Breast epithelium (tissue), 4 donors: ENCODE measurements around the gene MRPS27. TPM values are rescaled to one million over a fixed set of nuclear protein-coding genes. Genes with fewer than 3 reads are reported as not detected.

Experiments used
- DNase-seq, 2 donors: peaks; one replicate each; pipeline ENCODE4 v3.0.0-alpha.2; 2019; ENCODE audit warnings: low spot score in 2 of 2
- H3K27ac ChIP-seq, 2 donors: fragments of 200-600 bp; sonication (generic) in 1 of 2; one replicate each; pipeline ENCODE4 v1.5.1; 2016 to 2019; ENCODE audit warnings: mild to moderate bottlenecking in 1 of 2
- H3K27me3 ChIP-seq, 2 donors: fragments of 200-600 bp; sonication (generic) in 1 of 2; one replicate each; pipeline versions ENCODE4 v1.5.1 to v1.6.0; 2017 to 2019; ENCODE audit warnings: control low read depth in 1 of 2, mild to moderate bottlenecking in 1 of 2
- H3K36me3 ChIP-seq: fragments of 200-600 bp; one replicate; pipeline ENCODE4 v1.5.1; 2019
- H3K4me1 ChIP-seq, 2 donors: fragments of 200-600 bp; sonication (generic); one replicate each; pipeline ENCODE4 v1.5.1; 2016 to 2019; ENCODE audit warnings: control low read depth in 1 of 2
- H3K4me3 ChIP-seq, 3 donors: fragments of 200-600 bp; sonication (generic); 1 replicate in 2 of 3; 2 replicates in 1 of 3; pipeline ENCODE4 v1.5.1; 2016 to 2019; ENCODE audit warnings: mild to moderate bottlenecking in 3 of 3, moderate library complexity in 2 of 3
- H3K9me3 ChIP-seq, 2 donors: fragments of 200-600 bp; sonication (generic) in 1 of 2; one replicate each; pipeline ENCODE4 v1.5.1; 2016 to 2019; ENCODE audit warnings: control low read depth in 1 of 2
- POLR2A ChIP-seq: fragments of 450-650 bp; IDR thresholded peaks from one replicate; pipeline ENCODE4 v1.6.1; 2016; ENCODE audit warnings: antibody characterized with exemption, mild to moderate bottlenecking, moderate library complexity
- POLR2AphosphoS5 ChIP-seq, 3 donors: sonication (generic); formaldehyde crosslinking; IDR thresholded peaks; one replicate each; pipeline ENCODE4 v1.6.1; 2017; ENCODE audit warnings: antibody characterized with exemption in 3 of 3
- intact Hi-C: fragments of 100-400 bp; cut with DNase I; formaldehyde crosslinking; loops from one replicate; pipeline ENCODE4 v1.15.1; 2023; ENCODE audit warnings: low total_unique reads
- total RNA-seq, 3 donors: library from RNA; depleted of rRNA; stranded (reverse); fragments of >200 nt; gene quantifications; one replicate each; pipeline ENCODE4 v1.1.0, GENCODE V29; 2016
- TF ChIP-seq, protein P1 (sequence below), 3 donors: fragments of 450-650 bp; IDR thresholded peaks; one replicate each; pipeline ENCODE4 v1.5.1; 2016 to 2017; ENCODE audit warnings: antibody characterized with exemption in 3 of 3, mild to moderate bottlenecking in 3 of 3, moderate library complexity in 3 of 3

The MRPS27 gene
- total RNA-seq, 3 donors from 2014 or later, result 47.8 to 71.3 (median 51.8) TPM

DNA sequence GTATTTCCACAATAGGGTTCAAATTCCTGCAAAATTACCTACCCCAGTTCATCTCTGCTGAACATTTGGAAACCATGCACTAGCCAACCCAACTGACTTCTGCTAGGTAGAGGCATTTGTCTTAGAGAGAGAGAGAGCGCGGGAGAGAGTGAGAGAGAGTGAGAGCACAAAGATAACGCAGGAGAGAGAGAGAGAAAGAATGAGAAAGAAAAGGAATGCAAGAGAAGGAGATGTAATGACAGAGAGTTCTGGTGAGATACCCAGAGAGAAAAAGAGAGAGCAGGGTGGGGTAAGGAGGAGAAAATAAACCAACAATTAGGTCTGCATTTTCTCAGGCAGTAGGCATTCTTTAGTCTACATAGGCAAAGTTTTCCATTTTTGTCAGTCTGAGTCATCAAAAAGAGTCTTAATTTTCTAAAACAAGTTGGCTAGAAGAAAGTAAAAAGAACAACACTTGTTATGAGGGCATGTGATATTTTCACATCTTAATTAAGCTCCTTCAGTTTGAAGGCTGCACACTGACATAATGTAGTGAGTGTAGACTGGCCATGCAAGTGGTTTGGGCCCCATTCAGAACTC, 114.5 kb downstream of the MRPS27 start:
- H3K27me3 ChIP-seq, result no peaks in the 10 kb centered on the region
- intact Hi-C loops, result loop anchor here (1.0 to 5.0 kb wide), 2 partner anchors 20 to 377 kb away; no protein-coding TSS in a partner anchor
- TF ChIP-seq, protein P1, sequence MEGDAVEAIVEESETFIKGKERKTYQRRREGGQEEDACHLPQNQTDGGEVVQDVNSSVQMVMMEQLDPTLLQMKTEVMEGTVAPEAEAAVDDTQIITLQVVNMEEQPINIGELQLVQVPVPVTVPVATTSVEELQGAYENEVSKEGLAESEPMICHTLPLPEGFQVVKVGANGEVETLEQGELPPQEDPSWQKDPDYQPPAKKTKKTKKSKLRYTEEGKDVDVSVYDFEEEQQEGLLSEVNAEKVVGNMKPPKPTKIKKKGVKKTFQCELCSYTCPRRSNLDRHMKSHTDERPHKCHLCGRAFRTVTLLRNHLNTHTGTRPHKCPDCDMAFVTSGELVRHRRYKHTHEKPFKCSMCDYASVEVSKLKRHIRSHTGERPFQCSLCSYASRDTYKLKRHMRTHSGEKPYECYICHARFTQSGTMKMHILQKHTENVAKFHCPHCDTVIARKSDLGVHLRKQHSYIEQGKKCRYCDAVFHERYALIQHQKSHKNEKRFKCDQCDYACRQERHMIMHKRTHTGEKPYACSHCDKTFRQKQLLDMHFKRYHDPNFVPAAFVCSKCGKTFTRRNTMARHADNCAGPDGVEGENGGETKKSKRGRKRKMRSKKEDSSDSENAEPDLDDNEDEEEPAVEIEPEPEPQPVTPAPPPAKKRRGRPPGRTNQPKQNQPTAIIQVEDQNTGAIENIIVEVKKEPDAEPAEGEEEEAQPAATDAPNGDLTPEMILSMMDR (IDR thresholded peaks at IDR 0.05), result no peak
- no peak for TF ChIP-seq POLR2A
- no peak for TF ChIP-seq POLR2AphosphoS5 (IDR thresholded peaks at IDR 0.05)

DNA sequence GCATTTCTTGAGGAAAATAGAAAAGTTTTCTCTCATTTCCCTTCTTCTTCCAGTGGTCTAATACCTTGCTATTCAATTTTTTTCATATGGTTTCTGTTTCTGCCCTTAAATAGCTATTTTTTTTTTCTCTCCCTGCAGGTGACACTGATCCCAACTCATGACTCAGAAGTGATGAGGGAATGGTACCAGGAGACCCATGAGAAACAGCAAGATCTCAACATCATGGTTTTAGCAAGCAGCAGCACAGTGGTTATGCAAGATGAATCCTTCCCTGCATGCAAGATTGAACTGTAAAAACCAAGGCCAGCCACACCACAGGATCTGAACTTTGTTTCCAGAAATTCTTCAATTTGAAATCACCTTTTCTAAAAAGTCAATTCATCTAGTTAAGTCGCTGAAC, 115.1 kb downstream of the MRPS27 start:
- TF ChIP-seq, protein P1 (IDR thresholded peaks at IDR 0.05), result no peak
- TF ChIP-seq POLR2AphosphoS5 (IDR thresholded peaks at IDR 0.05) (no peak), POLR2A (no peak)
- intact Hi-C loops, result loop anchor here (5.0 kb wide), 1 partner anchor 377 kb away; no protein-coding TSS in a partner anchor
- H3K27ac ChIP-seq, result no peak overlapping the region
- no peak overlapping the region for H3K4me3 ChIP-seq
- no peaks in the 10 kb centered on the region for H3K36me3 ChIP-seq
- no peaks in the 10 kb centered on the region for H3K27me3 ChIP-seq
- H3K4me1 ChIP-seq, result no peaks in the 10 kb centered on the region
- no peaks in the 10 kb centered on the region for H3K9me3 ChIP-seq
- DNase-seq, result no peak

More for the DNA sequence above, 114.5 kb downstream of the MRPS27 start:
- Histone ChIP-seq H3K36me3 (no peaks in the 10 kb centered on the region), H3K4me3 (no peak overlapping the region), H3K4me1 (peaks cover 0 to 4% of the 10 kb centered on the region in 2 donors), H3K9me3 (no peaks in the 10 kb centered on the region), H3K27ac (no peak overlapping the region)
- DNase-seq, result no peak

DNA sequence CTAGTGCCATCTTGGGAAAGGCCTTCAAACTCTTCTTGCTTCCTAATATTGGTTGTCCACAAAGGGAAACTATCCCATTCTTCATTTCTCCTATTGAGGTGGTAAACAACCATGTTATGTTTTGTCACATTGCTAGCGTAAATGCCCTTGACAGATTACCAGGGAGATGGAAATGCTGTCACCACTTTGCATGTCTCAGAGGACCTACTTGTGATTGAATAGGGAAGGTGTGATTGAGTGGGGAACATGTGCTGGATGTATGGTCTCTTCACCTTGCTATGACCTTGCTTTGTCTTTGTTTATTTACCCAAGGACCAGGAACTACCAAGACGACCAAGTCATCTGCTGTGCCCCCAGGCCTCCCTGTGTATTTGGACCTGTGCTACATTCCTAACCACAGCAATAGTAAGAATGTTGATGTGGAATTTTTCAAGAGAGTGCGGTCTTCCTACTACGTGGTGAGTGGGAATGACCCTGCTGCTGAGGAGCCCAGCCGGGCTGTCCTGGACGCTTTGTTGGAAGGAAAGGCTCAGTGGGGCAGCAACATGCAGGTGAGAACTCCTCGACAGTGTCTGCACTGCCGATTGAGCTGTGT, 116.7 kb downstream of the MRPS27 start:
- no peaks in the 10 kb centered on the region for H3K36me3 ChIP-seq
- peak in 1 of 2 donors; percentile 32 for DNase-seq
- H3K4me1 ChIP-seq, result no peaks in the 10 kb centered on the region
- TF ChIP-seq POLR2AphosphoS5 (IDR thresholded peaks at IDR 0.05), result no peak
- TF ChIP-seq, protein P1 (IDR thresholded peaks at IDR 0.05), result no peak
- H3K4me3 ChIP-seq, result no peak overlapping the region
- H3K27ac ChIP-seq, result no peak overlapping the region
- no peaks in the 10 kb centered on the region for H3K27me3 ChIP-seq
- intact Hi-C loops, result no loop called here
- no peaks in the 10 kb centered on the region for H3K9me3 ChIP-seq

DNA sequence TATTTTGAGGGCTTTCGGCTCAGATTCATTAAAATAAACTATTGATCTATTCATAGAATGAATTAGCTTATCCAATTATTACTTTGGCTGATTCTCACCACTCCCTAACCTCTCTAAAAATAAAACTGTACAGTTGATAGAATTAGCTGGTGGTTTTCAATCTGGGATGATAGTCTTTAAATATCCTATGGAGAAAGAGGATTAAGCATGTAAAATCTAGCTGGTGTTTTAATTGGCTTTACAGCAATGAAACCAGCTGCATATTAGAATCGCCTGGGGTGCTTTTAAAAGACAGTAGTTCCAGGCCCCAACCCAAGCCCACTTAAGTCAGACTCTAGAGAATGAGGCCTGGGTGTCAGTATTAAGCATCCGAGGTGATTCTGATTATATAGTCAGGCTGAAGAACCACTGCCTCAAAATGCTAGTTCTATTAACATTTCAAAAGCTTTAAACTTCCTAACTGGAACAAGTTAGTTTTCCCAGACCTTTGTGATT, 117.7 kb downstream of the MRPS27 start:
- no peaks in the 10 kb centered on the region for H3K27me3 ChIP-seq
- peak overlapping the region in 1 of 2 donors; percentile 3 for H3K27ac ChIP-seq
- no peak for DNase-seq
- intact Hi-C loops, result no loop called here
- no peak overlapping the region for H3K4me3 ChIP-seq
- H3K36me3 ChIP-seq, result no peaks in the 10 kb centered on the region
- TF ChIP-seq POLR2AphosphoS5 (IDR thresholded peaks at IDR 0.05) (no peak), POLR2A (no peak)
- TF ChIP-seq, protein P1 (IDR thresholded peaks at IDR 0.05), result no peak
- H3K9me3 ChIP-seq, result no peaks in the 10 kb centered on the region
- no peaks in the 10 kb centered on the region for H3K4me1 ChIP-seq

DNA sequence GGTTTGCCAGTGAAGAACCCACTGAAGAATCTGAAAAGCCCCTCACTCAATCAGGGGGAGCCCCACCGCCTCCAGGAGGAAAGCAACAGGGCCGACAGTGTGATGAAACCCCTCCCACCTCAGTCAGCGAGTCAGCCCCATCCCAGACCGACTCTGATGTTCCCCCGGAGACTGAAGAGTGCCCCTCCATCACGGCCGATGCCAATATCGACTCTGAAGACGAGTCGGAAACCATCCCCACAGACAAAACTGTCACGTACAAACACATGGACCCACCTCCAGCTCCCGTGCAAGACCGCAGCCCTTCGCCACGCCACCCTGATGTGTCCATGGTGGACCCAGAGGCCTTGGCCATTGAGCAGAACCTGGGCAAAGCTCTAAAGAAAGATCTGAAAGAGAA, 120.4 kb downstream of the MRPS27 start:
- H3K27me3 ChIP-seq, result no peaks in the 10 kb centered on the region
- no peak overlapping the region for H3K4me3 ChIP-seq
- intact Hi-C loops, result no loop called here
- TF ChIP-seq, protein P1 (IDR thresholded peaks at IDR 0.05), result no peak
- TF ChIP-seq POLR2A, result no peak
- TF ChIP-seq POLR2AphosphoS5 (IDR thresholded peaks at IDR 0.05), result no peak
- no peak for DNase-seq
- H3K36me3 ChIP-seq, result no peaks in the 10 kb centered on the region
- no peak overlapping the region for H3K27ac ChIP-seq
- H3K4me1 ChIP-seq, result no peaks in the 10 kb centered on the region
- no peaks in the 10 kb centered on the region for H3K9me3 ChIP-seq
